Skeletal muscle tissue (tissue), 4 donors: ENCODE data around the gene ALMS1. TPM values are rescaled to one million over a fixed set of nuclear protein-coding genes. Genes with fewer than 3 reads are reported as not detected.

Experiments
- H3K27ac ChIP-seq: one replicate; pipeline ENCODE4 v1.7.0; 2013; ENCODE audit warnings: mild to moderate bottlenecking, low read depth, low read length, inconsistent platforms
- H3K27me3 ChIP-seq, 3 donors: one replicate each; pipeline ENCODE4 v1.7.0; 2013; ENCODE audit warnings: low read length in 3 of 3; ENCODE audit not compliant: control insufficient read depth in 3 of 3, insufficient read depth in 3 of 3
- H3K36me3 ChIP-seq, 3 donors: one replicate each; pipeline ENCODE4 v1.7.0; 2013; ENCODE audit warnings: low read length in 3 of 3; ENCODE audit not compliant: control insufficient read depth in 3 of 3, insufficient read depth in 3 of 3
- H3K4me1 ChIP-seq, 3 donors: one replicate each; pipeline ENCODE4 v1.7.0; 2013; ENCODE audit warnings: low read length in 3 of 3, mild to moderate bottlenecking in 3 of 3; ENCODE audit not compliant: control insufficient read depth in 3 of 3, insufficient read depth in 3 of 3
- H3K4me3 ChIP-seq, 3 donors: one replicate each; pipeline ENCODE4 v1.7.0; 2013; ENCODE audit warnings: low read length in 3 of 3
- H3K9ac ChIP-seq, 3 donors: one replicate each; pipeline ENCODE4 v1.7.0; 2013; ENCODE audit warnings: low read length in 3 of 3, mild to moderate bottlenecking in 3 of 3, moderate library complexity in 2 of 3, low read depth in 1 of 3
- H3K9me3 ChIP-seq, 3 donors: one replicate each; pipeline ENCODE4 v1.7.0; 2013; ENCODE audit warnings: low read length in 3 of 3; ENCODE audit not compliant: control insufficient read depth in 3 of 3
- total RNA-seq: library from RNA; depleted of rRNA; stranded (reverse); fragments of >200 nt; gene quantifications from one replicate; pipeline ENCODE4 v1.2.3, GENCODE V29; 2014
- donor health status: Osteomylitis.

Gene ALMS1
- total RNA-seq, 1 donor from 2014 or later, result 17.7 TPM

DNA sequence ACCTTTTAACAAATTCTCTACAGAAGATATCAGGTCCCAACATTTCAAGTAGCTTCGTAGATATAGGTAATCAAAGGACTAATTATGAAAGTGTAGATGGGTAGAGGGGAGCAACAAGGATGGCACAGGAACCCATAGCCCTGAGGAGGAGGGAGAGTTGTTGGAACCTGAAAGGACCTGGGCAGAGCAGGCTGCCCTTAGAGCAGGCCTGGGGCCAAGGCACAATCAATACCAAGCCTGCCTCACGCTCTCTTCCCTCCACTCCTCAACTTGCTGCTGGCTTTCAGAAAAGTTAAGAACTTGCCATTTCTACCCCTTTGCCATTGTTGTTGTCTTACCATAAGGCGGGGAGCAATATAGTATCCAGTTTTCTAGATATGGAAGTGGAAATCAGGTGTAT lies 266.7 kb downstream of the ALMS1 start:
- Histone ChIP-seq H3K27ac (no peak overlapping the region), H3K9me3 (no peaks in the 10 kb centered on the region), H3K36me3 (no peaks in the 10 kb centered on the region), H3K4me3 (no peak overlapping the region), H3K4me1 (no peaks in the 10 kb centered on the region), H3K9ac (no peak overlapping the region), H3K27me3 (no peaks in the 10 kb centered on the region)

DNA sequence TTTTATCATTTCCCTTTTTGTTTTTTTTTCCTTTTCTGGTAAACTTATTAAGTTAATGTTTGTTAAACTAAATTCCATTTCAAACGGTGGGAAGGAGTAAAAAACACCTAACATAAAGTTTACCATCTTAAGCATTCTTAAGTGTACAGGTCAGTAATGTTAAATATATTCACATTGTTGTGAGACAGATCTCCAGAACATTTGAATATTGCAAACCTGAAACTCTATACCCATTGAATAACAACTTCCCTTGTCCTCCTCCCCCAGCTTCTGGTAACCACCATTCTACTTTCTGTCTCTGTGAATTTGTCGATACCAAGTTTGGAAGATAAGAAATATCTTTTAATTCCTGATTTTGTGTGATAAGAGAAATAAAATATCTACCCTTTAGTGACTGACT lies 268.5 kb downstream of the ALMS1 start:
- Histone ChIP-seq H3K9me3 (no peaks in the 10 kb centered on the region), H3K4me3 (no peak overlapping the region), H3K27me3 (no peaks in the 10 kb centered on the region), H3K36me3 (no peaks in the 10 kb centered on the region), H3K4me1 (no peaks in the 10 kb centered on the region), H3K27ac (no peak overlapping the region), H3K9ac (no peak overlapping the region)

Other genes starting within 250 kb of the ALMS1 start
- not detected for gene NOTO, start 183.3 kb upstream of the ALMS1 start, total RNA-seq
- 18.8 TPM for gene SMYD5, start 171.6 kb upstream of the ALMS1 start, total RNA-seq
- 17.7 TPM for gene PRADC1, start 152.6 kb upstream of the ALMS1 start, total RNA-seq
- gene CCT7, start 151.5 kb upstream of the ALMS1 start, total RNA-seq, result 205 TPM
- gene FBXO41, start 101.4 kb upstream of the ALMS1 start, total RNA-seq, result under 0.01 TPM
- not detected for gene EGR4, start 92.3 kb upstream of the ALMS1 start, total RNA-seq